ENCODE measurements around the gene MALT1. TPM values are rescaled to one million over a fixed set of nuclear protein-coding genes. Genes with fewer than 3 reads are reported as not detected.

MALT1 gene
- total and polyA plus RNA-seq, 7 donors, result 5.3 to 22.4 (median 17.1) TPM

DNA sequence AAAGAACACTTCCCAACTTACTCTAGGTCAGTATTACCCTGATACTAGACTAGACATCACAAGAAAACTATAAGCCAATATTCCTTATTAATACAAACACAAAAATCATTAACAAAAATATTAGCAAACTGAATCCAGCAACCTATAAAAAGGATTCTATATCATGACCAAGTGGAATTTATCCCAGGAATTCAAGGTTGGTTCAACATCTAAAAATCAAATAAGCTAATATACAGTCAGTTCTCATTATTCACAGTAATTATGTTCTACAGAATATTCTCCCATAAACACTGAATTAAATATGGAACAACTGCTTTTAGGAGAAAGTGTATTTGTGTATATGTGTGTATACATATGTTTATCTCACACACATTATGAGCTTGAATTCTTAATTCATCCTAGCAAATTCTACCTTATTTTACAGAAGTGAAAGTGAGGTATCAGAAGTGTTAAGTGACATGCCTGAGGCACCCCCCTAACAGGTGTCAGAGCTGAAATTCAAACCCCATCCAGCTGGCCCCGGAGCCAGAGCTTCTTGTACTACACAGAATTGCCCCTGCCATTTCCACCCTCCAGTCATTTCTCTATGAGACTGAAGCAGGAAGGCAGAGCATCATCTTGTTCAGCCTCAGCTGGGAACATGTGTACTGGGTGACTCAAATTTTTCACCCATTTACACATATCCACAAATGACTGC is 77.8 kb downstream of the MALT1 start:
- intact Hi-C loops (cut with DNase I), result no loop called here
- no peak overlapping the region for H3K4me3 ChIP-seq
- WGBS, 2 donors, result 76 to 98% methylated on average over 1 of the region's 1 CpG
- no peak overlapping the region for H3K27ac ChIP-seq
- peaks cover 0 to 7% (median 1%) of the 10 kb centered on the region in 4 donors for H3K9me3 ChIP-seq
- H3K4me1 ChIP-seq, result no peaks in the 10 kb centered on the region
- no peaks in the 10 kb centered on the region for H3K27me3 ChIP-seq
- no peak for TF ChIP-seq EP300 (IDR thresholded peaks at IDR 0.05)
- TF ChIP-seq POLR2AphosphoS5 (IDR thresholded peaks at IDR 0.05), result no peak
- TF ChIP-seq, protein P1, sequence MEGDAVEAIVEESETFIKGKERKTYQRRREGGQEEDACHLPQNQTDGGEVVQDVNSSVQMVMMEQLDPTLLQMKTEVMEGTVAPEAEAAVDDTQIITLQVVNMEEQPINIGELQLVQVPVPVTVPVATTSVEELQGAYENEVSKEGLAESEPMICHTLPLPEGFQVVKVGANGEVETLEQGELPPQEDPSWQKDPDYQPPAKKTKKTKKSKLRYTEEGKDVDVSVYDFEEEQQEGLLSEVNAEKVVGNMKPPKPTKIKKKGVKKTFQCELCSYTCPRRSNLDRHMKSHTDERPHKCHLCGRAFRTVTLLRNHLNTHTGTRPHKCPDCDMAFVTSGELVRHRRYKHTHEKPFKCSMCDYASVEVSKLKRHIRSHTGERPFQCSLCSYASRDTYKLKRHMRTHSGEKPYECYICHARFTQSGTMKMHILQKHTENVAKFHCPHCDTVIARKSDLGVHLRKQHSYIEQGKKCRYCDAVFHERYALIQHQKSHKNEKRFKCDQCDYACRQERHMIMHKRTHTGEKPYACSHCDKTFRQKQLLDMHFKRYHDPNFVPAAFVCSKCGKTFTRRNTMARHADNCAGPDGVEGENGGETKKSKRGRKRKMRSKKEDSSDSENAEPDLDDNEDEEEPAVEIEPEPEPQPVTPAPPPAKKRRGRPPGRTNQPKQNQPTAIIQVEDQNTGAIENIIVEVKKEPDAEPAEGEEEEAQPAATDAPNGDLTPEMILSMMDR (IDR thresholded peaks at IDR 0.05), result no peak
- TF ChIP-seq POLR2A (IDR thresholded peaks at IDR 0.05), result no peak
- peaks cover 0 to 62% (median 34%) of the 10 kb centered on the region in 4 donors for H3K36me3 ChIP-seq
- no peak for DNase-seq

DNA sequence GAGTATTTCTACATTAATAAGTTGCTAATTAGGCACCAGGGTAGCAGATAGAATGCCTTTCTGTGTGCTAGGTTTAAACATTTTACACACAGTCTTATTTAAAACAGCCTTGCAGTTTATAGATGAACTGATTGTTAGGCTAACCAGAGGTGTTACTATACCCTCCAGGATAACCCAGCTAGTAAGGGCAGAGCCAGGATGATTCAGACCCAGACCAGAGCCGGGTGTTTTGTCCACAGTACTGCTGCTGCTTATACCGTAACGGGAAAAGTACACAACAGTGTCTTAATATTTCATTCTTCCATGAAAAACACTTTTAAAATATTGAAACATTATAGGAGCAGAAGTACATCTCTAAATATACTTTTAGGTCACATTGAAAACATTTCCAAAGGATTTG is 82.7 kb downstream of the MALT1 start:
- Histone ChIP-seq H3K27ac (no peak overlapping the region), H3K9me3 (peaks cover 0 to 3% (median 0%) of the 10 kb centered on the region in 4 donors), H3K36me3 (peaks cover 0 to 16% (median 9%) of the 10 kb centered on the region in 4 donors), H3K4me3 (no peak overlapping the region), H3K4me1 (no peaks in the 10 kb centered on the region), H3K27me3 (peaks cover 0 to 4% (median 0%) of the 10 kb centered on the region in 3 donors)
- intact Hi-C loops (cut with DNase I), result no loop called here
- TF ChIP-seq, protein P1 (IDR thresholded peaks at IDR 0.05), result no peak
- TF ChIP-seq POLR2A (IDR thresholded peaks at IDR 0.05), result no peak
- TF ChIP-seq EP300 (IDR thresholded peaks at IDR 0.05), result no peak
- TF ChIP-seq POLR2AphosphoS5 (IDR thresholded peaks at IDR 0.05), result no peak
- 73 to 87% methylated on average over 3 of the region's 3 CpGs for WGBS, 2 donors
- DNase-seq, result no peak

DNA sequence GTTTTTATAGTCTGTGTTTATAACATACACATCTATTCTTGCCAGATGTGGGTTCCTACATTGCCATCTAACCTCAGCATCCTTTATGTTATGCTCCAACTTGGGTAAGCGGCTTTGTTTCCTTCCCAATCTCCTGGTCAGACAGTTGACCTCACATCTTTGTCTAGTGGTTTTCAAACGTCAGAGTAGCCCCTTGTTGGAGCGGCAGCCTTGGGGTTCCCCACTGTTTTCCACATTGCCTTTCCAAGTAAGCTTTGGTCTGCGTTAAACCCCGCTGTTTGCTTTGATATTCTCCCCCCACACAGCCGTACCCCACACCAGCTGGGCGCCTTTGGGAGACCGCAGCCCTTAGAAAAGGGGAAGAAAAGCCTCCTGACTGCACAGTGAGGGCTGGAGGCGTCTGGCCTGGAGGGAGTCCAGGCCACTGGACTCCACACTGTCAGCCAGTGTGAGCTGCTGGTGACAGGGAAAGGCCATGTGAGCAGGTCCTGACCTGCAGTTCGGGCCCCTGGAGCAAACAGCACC is 83.3 kb downstream of the MALT1 start:
- Histone ChIP-seq H3K4me1 (no peaks in the 10 kb centered on the region), H3K4me3 (no peak overlapping the region), H3K27ac (no peak overlapping the region), H3K36me3 (peaks cover 0 to 10% (median 4%) of the 10 kb centered on the region in 4 donors), H3K9me3 (no peaks in the 10 kb centered on the region), H3K27me3 (peaks cover 0 to 10% (median 0%) of the 10 kb centered on the region in 3 donors)
- intact Hi-C loops (cut with DNase I), result no loop called here
- no peak for DNase-seq
- 46 to 75% methylated on average over 10 of the region's 10 CpGs for WGBS, 2 donors
- TF ChIP-seq EP300 (IDR thresholded peaks at IDR 0.05) (no peak), POLR2A (IDR thresholded peaks at IDR 0.05) (no peak), POLR2AphosphoS5 (IDR thresholded peaks at IDR 0.05) (no peak)
- TF ChIP-seq, protein P1 (IDR thresholded peaks at IDR 0.05), result no peak

DNA sequence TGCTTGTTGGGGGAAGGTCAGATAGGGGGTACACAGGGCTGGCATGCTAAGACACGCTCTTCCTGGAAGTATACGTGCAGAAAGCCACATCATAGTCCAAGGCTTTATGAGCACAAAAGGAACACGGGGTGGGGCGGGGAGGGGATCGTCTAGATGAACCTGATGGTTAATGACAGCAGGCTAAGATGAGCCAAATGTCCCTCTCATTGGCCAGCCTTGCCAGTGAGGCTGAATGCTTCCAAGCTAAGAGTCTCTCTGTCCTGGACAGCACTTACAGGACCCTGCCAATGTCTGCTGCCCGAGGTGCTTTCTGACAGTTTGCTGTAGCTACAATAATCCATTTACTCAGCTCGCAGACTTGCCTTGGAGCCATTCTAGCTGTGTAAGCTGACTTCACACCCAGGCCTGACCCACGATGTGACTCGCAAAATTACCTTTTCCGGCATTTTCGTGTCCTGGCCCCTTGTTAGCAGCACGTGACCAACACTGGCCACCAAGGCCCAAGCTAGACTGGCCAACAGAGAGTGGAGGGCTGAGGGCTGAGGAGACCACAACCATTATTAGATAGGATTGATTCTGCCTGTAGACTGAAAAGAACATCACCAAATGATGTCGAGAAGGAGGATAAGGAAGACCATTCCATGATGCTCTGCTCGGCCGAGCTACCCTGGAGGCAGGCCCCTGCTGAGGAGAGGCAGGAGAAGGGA is 84.2 kb downstream of the MALT1 start:
- TF ChIP-seq POLR2A (IDR thresholded peaks at IDR 0.05), result no peak
- TF ChIP-seq, protein P1 (IDR thresholded peaks at IDR 0.05), result no peak
- no peak for TF ChIP-seq EP300 (IDR thresholded peaks at IDR 0.05)
- TF ChIP-seq POLR2AphosphoS5 (IDR thresholded peaks at IDR 0.05), result no peak
- Histone ChIP-seq H3K36me3 (peaks cover 0 to 2% (median 0%) of the 10 kb centered on the region in 4 donors), H3K9me3 (no peaks in the 10 kb centered on the region), H3K4me3 (no peak overlapping the region), H3K27me3 (peaks cover 0 to 18% (median 0%) of the 10 kb centered on the region in 3 donors), H3K27ac (no peak overlapping the region), H3K4me1 (no peaks in the 10 kb centered on the region)
- intact Hi-C loops (cut with DNase I), result no loop called here
- 62 to 80% methylated on average over 15 of the region's 15 CpGs for whole genome bisulfite sequencing, 2 donors
- no peak for DNase-seq

Measured in sigmoid colon (tissue), 7 donors.